CD4-positive, alpha-beta T cell (primary cell): ENCODE results near the gene DMPK. TPM values are rescaled to one million over a fixed set of nuclear protein-coding genes. Genes with fewer than 3 reads are reported as not detected.

ENCODE experiments used
- ATAC-seq: fragments of 200-7000 bp; cut with Tn5 transposase; one replicate; pipeline ENCODE4 v1.10.0; 2022; ENCODE audit warnings: mild to moderate bottlenecking; ENCODE audit not compliant: poor library complexity
- CTCF ChIA-PET: fragments of 350-600 bp; sonication (Branson Sonifier 250); formaldehyde crosslinking; loops from one replicate; lab custom pipeline; 2021; ENCODE audit warnings: antibody characterized with exemption, inconsistent platforms; lab: Charles Lee
- POLR2A ChIA-PET: fragments of 350-600 bp; sonication (Branson Sonifier 250); formaldehyde crosslinking; loops from one replicate; lab custom pipeline; 2021; ENCODE audit warnings: antibody characterized with exemption, inconsistent platforms; lab: Charles Lee
- DNase-seq, 14 experiments: peaks; one replicate each; pipeline ENCODE4 v3.0.0-alpha.2; 2013 to 2020; ENCODE audit warnings: mixed read lengths in 2 of 14
- H3K27ac ChIP-seq, 2 donors: one replicate each; pipeline versions ENCODE4 v1.5.1 to v1.7.0; 2013; ENCODE audit warnings: low read length in 2 of 2, low read depth in 1 of 2, mild to moderate bottlenecking in 1 of 2
- H3K27me3 ChIP-seq, 2 experiments: 1 replicate in 1 of 2; 2 replicates in 1 of 2; pipeline versions ENCODE4 v1.6.1 to v1.7.0; 2013; ENCODE audit warnings: low read length in 2 of 2, control low read depth in 1 of 2, mild to moderate bottlenecking in 1 of 2, moderate library complexity in 1 of 2; ENCODE audit not compliant: insufficient read depth in 2 of 2, control insufficient read depth in 1 of 2
- H3K36me3 ChIP-seq: one replicate; pipeline ENCODE4 v1.6.1; 2013; ENCODE audit warnings: low read length, control low read depth; ENCODE audit not compliant: insufficient read depth
- H3K4me1 ChIP-seq: one replicate; pipeline ENCODE4 v1.6.1; 2013; ENCODE audit warnings: low read length, control low read depth; ENCODE audit not compliant: insufficient read depth
- H3K4me3 ChIP-seq: one replicate; pipeline ENCODE4 v1.5.1; 2013; ENCODE audit warnings: mild to moderate bottlenecking, low read length, moderate library complexity
- H3K9me3 ChIP-seq, 2 experiments: 1 replicate in 1 of 2; 2 replicates in 1 of 2; pipeline versions ENCODE4 v1.6.1 to v1.7.0; 2013; ENCODE audit warnings: low read length in 2 of 2, mild to moderate bottlenecking in 2 of 2, control low read depth in 1 of 2, moderate library complexity in 1 of 2; ENCODE audit not compliant: control insufficient read depth in 1 of 2, insufficient read depth in 1 of 2
- H3K27ac Mint-ChIP-seq: one replicate; pipeline ENCODE4 v1.8.0; 2020; ENCODE audit warnings: mixed read lengths
- H3K27me3 Mint-ChIP-seq: one replicate; pipeline ENCODE4 v1.8.0; 2021; ENCODE audit warnings: mixed read lengths
- H3K36me3 Mint-ChIP-seq: one replicate; pipeline ENCODE4 v1.8.0; 2021; ENCODE audit warnings: low read depth, mixed read lengths
- H3K4me1 Mint-ChIP-seq: one replicate; pipeline ENCODE4 v1.8.0; 2021; ENCODE audit warnings: low read depth, mixed read lengths
- H3K4me3 Mint-ChIP-seq: one replicate; pipeline ENCODE4 v1.8.0; 2020; ENCODE audit warnings: mild to moderate bottlenecking, mixed read lengths
- H3K9me3 Mint-ChIP-seq: one replicate; pipeline ENCODE4 v1.8.0; 2020; ENCODE audit warnings: mixed read lengths
- intact Hi-C, 2 experiments: fragments of 100-400 bp; cut with DNase I in 1 of 2; cut with micrococcal nuclease in 1 of 2; formaldehyde crosslinking; loops; one replicate each; pipeline versions ENCODE4 v1.15.1 to v1.9.0; 2023 to 2025; cut with DNase I, micrococcal nuclease
- total RNA-seq, 174 experiments: library from RNA in 2 of 174; stranded (reverse) in 2 of 174; gene quantifications; one replicate each; pipeline ENCODE4 v1.2.3 and lab custom pipeline; 2021 to 2026
- TF ChIP-seq, protein P1 (sequence below): fragments of 200-600 bp; IDR thresholded peaks from one replicate; pipeline ENCODE4 v1.8.0; 2022; ENCODE audit warnings: antibody characterized with exemption, mild to moderate bottlenecking

DMPK gene
- total RNA-seq, 2 experiments from 2014 or later = 24.0 to 24.9 TPM

DNA sequence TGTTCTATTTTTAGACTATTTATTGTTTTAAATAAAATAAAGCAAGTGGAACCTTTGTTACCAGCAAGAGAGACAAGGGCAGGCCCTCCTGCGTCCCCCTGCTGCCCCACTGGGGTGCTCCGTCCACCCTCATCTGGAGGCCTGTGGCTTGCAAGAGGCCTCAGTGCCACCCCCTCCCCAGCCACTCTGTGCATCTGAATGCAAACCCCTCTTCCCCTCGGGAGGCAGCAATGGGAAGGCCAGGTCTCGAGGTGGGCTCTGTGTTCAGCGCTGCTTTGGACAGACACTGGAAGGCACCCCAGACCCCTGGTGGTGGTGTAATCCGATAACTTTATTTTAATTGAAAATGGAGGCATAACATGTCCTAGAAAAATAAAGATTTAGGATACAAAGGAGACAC lies 17.8 kb downstream of the DMPK start:
- ChIA-PET CTCF (no interaction called here), POLR2A (no interaction called here)
- Histone ChIP-seq H3K27ac (no peak overlapping the region), H3K4me3 (no peak overlapping the region), H3K27me3 (peaks cover 17 to 28% of the 10 kb centered on the region in 2 experiments), H3K4me1 (peaks cover 18% of the 10 kb centered on the region), H3K36me3 (no peaks in the 10 kb centered on the region), H3K9me3 (peaks cover 0 to 15% of the 10 kb centered on the region in 2 experiments)
- Mint-ChIP-seq H3K4me3 (peak overlapping the region; percentile 27), H3K4me1 (peaks cover 7% of the 10 kb centered on the region), H3K36me3 (no peaks in the 10 kb centered on the region), H3K9me3 (no peaks in the 10 kb centered on the region), H3K27ac (no peak overlapping the region), H3K27me3 (peaks cover 14% of the 10 kb centered on the region)
- DNase-seq = no peak
- TF ChIP-seq, protein P1, sequence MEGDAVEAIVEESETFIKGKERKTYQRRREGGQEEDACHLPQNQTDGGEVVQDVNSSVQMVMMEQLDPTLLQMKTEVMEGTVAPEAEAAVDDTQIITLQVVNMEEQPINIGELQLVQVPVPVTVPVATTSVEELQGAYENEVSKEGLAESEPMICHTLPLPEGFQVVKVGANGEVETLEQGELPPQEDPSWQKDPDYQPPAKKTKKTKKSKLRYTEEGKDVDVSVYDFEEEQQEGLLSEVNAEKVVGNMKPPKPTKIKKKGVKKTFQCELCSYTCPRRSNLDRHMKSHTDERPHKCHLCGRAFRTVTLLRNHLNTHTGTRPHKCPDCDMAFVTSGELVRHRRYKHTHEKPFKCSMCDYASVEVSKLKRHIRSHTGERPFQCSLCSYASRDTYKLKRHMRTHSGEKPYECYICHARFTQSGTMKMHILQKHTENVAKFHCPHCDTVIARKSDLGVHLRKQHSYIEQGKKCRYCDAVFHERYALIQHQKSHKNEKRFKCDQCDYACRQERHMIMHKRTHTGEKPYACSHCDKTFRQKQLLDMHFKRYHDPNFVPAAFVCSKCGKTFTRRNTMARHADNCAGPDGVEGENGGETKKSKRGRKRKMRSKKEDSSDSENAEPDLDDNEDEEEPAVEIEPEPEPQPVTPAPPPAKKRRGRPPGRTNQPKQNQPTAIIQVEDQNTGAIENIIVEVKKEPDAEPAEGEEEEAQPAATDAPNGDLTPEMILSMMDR = no peak
- no peak for ATAC-seq
- intact Hi-C loops = no loop called here

DNA sequence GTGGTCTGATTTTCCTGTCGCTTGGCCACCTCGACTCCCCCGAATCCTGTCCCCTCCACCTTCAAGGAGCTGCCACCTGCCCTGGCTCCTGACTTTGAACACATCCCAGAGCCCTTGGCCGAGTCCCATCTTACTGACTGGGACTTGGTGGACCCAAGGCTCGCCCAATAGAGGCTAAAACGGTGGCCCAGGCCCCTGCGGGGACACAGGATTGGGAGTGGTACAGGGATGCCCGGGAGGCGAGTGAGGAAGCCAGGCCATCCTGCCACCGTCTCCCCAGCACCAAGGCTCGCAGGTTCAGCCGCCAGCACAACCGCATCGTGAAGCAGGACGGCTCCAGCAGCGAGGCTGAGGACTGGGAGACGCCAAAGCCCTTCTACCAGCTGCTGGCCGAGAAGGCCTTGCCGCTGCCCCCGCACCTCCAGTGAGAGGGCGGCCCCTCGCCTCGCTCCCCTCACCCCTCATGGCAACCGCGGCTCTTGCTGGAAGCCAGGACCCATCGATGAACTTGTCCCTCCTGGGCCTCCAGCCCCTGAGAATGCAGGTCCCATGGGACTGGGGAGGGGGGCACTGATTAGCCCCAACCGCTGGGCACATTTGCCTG lies 18.5 kb downstream of the DMPK start:
- Mint-ChIP-seq H3K36me3 (no peaks in the 10 kb centered on the region), H3K4me3 (no peak overlapping the region), H3K27me3 (peaks cover 14% of the 10 kb centered on the region), H3K9me3 (no peaks in the 10 kb centered on the region), H3K4me1 (peaks cover under 1% of the 10 kb centered on the region), H3K27ac (no peak overlapping the region)
- TF ChIP-seq, protein P1 = no peak
- H3K36me3 ChIP-seq = no peaks in the 10 kb centered on the region
- CTCF ChIA-PET = no interaction called here
- no peak overlapping the region for H3K27ac ChIP-seq
- peaks cover 0 to 15% of the 10 kb centered on the region in 2 experiments for H3K9me3 ChIP-seq
- POLR2A ChIA-PET = no interaction called here
- no peak overlapping the region for H3K4me3 ChIP-seq
- intact Hi-C loops = no loop called here
- H3K27me3 ChIP-seq = peaks cover 17 to 28% of the 10 kb centered on the region in 2 experiments
- peaks cover 11% of the 10 kb centered on the region for H3K4me1 ChIP-seq
- DNase-seq (no peak), ATAC-seq (no peak)

- H3K4me3 Mint-ChIP-seq = no peak overlapping the region
- H3K4me1 Mint-ChIP-seq = no peaks in the 10 kb centered on the region
- DNase-seq (no peak), ATAC-seq (no peak)
- Histone ChIP-seq H3K4me3 (no peak overlapping the region), H3K9me3 (peaks cover 0 to 15% of the 10 kb centered on the region in 2 experiments), H3K27me3 (peaks cover 16 to 28% of the 10 kb centered on the region in 2 experiments), H3K36me3 (no peaks in the 10 kb centered on the region), H3K4me1 (peaks cover 8% of the 10 kb centered on the region), H3K27ac (no peak overlapping the region)
- ChIA-PET CTCF (no interaction called here), POLR2A (no interaction called here)
- intact Hi-C loops = no loop called here
- no peak overlapping the region for H3K27ac Mint-ChIP-seq
- no peaks in the 10 kb centered on the region for H3K9me3 Mint-ChIP-seq
- no peaks in the 10 kb centered on the region for H3K36me3 Mint-ChIP-seq
- peaks cover 14% of the 10 kb centered on the region for H3K27me3 Mint-ChIP-seq
- TF ChIP-seq, protein P1 = no peak
These were observed 19.2 kb downstream of the DMPK start for GRCh38 chr19:45762870-45763631.
